Amniotic stem cell (primary cell): ENCODE data around the gene SPNS1.
A peak's percentile ranks its signal among the peaks of the same experiment; 100 is the strongest.
"Not testable (repeated sequence)": the region's sequence is repeated elsewhere in the genome, so short reads cannot be mapped to it uniquely, and the experiment has no call there.

Experiments used
- DNase-seq: peaks from one replicate; lab custom pipeline; 2025; lab: John Stamatoyannopoulos, UW

Gene SPNS1

DNA sequence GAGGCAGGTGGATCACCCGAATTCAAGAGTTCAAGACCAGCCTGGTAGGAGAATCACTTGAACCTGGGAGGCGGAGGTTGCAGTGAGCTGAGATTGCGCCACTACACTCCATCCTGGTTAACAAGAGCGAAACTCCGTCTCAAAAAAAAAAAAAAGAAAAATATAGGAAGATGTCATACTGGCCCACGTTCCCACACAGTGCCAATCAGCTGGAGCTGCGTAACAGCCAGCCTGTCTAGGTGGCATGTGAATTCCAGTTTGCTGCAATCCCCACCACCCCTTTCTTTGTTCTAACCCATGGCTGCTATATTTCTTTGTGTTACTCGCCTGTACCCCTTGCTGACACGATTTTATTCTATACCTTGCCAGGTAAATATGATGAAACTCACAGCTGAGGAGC, 16.4 kb upstream of the SPNS1 start:
- no peak for DNase-seq

GRCh38 chr16:28958836-28959235, 15.7 kb upstream of the SPNS1 start:
- DNase-seq, result no peak

GRCh38 chr16:28964072-28964471, 10.5 kb upstream of the SPNS1 start:
- no peak for DNase-seq

GRCh38 chr16:28964496-28964895, 10.1 kb upstream of the SPNS1 start:
- no peak for DNase-seq

DNA sequence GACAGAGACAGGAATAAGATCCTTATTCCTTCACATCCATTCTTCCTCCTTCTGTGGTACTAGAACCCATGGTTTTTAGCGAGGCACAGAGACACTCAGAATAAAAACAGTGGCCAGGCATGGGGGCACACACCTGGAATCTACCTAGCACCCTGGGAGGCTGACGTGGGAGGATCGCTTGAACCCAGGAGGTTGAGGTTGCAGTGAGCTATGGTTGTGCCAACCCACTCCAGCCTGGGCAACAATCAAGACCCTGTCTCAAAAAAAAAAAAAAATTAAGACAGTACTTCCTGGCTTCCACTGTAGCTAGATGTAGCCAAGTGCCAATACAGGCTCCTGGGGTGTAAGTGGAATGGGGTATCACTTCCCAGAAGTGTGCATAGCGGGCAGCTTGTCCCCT, 7.4 kb upstream of the SPNS1 start:
- DNase-seq, result no peak

GRCh38 chr16:28969696-28970095, 4.9 kb upstream of the SPNS1 start:
- not testable (repeated sequence) for DNase-seq

GRCh38 chr16:28974007-28974436, 556 bp upstream of the SPNS1 start:
- DNase-seq, result peak; percentile 54

GRCh38 chr16:28975158-28975599, 601 bp downstream of the SPNS1 start:
- no peak for DNase-seq

DNA sequence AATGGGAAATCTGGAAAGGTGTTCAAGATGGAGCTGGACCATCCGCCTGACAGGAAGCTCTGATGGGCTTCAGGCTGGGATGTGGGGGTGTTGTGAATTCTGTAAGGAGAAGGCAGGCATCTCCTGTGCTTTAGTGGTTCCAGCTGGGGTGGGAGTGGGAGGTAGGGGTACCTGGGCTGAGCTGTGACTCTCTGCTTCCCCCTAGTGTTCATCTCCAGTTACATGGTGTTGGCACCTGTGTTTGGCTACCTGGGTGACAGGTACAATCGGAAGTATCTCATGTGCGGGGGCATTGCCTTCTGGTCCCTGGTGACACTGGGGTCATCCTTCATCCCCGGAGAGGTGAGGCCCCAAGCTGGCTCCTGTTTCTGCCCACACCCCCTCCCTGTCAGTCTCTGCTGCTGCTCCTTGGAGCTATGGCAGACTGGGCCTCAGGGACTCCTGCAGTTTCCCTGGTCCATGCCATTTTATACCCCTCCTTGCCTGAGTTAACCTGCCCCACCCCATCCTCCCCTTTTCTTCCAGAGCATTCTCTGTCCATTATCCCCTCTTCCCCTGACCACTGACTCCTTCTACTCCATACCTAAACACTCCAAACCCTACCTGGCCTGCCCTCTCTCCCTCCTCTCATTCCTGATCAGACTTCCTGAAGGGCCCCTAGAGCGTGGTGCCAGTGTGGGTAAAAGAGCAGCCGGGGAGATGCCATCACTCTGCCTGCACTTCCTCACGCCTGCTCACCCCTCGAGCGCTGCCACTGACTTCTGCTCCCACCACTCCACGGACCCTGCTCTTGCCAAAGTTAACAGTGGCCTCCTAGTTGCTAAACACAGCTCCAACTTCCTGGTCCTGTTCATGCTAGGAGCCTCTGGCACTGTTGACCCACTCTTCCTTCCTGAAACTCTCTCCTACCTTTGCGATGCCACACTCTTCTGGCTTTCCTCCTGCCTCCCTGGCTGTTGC, 3.4 kb downstream of the SPNS1 start:
- DNase-seq, result no peak

GRCh38 chr16:28980330-28980729, 5.8 kb downstream of the SPNS1 start:
- not testable (repeated sequence) for DNase-seq

DNA sequence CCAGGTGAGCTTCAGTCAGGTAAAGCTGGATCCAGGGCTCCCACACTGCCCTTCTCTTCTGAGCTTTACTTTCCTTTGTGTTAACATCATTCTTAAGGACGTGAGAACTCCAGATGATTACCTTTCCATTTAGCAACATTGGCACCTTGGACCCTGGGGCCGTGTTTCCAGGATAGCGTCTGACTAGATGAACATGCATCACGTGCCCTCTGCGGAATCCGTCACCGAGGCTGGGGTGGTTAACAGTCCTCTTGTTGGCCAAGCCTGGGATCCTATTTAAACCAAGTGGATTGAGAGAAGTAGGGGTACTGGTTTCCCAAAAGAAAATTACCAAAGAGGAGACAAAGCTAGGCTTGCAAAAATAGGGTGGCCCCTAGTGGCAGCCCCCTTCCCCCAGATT, 6.4 kb downstream of the SPNS1 start:
- DNase-seq, result no peak

DNA sequence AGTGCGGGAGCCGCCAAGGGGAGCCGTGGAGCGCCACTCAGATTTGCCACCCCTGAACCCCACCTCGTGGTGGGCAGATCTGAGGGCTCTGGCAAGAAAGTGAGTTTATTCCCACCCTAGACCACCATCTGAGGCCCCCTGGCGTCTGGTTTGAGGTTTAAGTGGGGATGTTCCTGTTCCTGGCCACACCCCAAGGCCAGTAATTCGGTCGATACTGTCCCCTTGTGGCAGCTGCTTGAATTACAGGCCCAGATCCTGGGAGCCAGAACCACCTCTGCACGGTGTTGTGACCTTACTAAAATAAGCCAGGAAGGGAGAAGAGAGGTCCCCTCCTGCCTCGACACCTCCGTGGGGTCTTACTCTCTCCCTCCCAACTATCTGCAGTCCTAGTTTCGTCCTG, 6.9 kb downstream of the SPNS1 start:
- DNase-seq, result no peak

DNA sequence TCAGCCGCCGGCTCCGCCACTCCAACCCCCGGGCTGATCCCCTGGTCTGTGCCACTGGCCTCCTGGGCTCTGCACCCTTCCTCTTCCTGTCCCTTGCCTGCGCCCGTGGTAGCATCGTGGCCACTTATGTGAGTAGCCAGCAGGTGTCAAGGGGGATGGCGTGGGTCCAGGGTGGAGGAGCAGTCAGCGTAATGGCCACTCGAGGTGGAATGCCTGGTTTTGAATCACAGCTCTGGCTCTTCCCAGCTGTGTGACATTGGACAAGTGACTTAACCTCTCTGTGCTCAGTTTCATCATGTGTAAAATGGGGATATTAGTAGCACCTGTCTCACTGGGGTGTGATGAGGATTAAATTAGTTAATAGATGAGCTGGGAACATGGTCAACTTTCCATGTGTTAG, 7.8 kb downstream of the SPNS1 start:
- DNase-seq, result no peak

GRCh38 chr16:28982949-28983348, 8.4 kb downstream of the SPNS1 start:
- DNase-seq, result no peak

DNA sequence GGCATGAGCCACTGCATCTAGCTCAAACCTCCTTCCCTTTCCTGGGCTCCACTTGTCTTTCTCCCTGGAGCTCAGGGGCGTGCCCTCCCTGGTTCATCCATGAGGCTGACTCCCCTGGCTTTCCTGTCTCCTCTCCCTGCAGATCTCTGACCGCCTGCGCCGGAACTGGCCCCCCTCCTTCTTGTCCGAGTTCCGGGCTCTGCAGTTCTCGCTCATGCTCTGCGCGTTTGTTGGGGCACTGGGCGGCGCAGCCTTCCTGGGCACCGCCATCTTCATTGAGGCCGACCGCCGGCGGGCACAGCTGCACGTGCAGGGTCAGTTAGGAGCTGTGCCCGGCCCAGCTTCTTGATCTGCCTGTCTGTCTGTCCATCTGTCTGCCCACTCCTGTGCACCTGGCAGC, 9.1 kb downstream of the SPNS1 start:
- no peak for DNase-seq

GRCh38 chr16:28984091-28984490, 9.5 kb downstream of the SPNS1 start:
- DNase-seq, result no peak

DNA sequence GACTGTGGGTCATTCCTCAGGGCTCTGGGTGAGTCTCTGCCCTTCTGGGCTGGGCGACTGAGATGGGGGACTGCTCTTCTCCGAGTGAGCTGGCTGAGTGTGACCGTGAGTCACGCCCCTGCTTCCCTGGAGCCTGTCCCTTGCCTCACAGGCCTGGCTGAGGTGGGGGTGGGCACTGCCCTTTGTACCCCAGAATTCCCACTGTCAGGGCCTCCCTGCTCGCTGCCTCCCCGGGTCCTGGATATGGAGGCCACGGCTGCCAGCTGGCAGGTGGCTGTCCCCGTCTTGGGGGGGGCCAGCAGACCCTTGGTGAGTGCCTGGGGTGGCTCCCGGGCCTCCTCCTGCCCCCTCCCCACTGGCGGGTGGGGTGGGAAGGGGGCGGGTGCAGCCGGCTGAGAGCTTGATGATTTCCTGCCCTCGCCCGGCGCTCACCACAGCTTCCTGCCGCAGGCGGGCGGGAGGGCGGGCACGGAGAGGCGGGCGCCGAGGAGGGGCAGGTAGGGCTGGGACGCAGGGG, 10.1 kb downstream of the SPNS1 start, which contains the start of gene LAT:
Gene LAT (plus strand): TSS at position 434 of the 517 bp plus-strand sequence. CDS start 366 bp downstream, outside the sequence.
- DNase-seq, result no peak

DNA sequence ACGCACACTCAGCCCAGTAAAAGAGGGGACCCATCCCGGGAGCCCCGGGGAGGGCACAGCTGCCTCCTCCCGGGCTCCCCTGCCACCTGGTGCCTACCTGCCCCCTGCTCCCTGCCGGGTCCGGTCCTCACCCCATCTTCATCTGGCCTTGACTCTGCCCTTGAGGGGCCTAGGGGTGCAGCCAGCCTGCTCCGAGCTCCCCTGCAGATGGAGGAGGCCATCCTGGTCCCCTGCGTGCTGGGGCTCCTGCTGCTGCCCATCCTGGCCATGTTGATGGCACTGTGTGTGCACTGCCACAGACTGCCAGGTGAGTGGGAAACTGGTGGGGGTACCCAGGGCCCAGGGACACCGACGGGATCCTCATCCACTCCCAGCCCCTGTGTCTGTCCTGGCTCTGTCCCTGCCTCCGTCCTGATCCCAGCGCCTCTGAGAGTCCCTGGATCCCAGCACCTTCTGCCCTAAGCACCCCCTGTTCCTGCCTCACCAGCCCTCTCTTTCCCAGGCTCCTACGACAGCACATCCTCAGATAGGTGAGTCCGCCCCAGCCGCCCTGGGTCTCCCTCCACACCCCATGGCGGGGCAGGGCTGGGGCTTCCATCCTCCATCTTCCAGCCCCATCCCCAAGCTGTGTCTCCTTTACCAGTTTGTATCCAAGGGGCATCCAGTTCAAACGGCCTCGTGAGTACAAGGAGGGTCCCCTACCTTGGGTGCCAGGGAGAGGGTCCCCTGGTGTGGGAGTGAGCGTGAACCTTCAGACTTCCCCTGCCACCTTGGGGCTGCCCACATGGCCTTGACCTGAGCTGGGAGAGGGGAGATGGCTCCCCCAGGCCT, 10.8 kb downstream of the SPNS1 start:
- DNase-seq, result no peak

GRCh38 chr16:28986046-28986445, 11.5 kb downstream of the SPNS1 start:
- DNase-seq, result no peak

- DNase-seq, result no peak
Observed at GRCh38 chr16:28986492-28986891, 11.9 kb downstream of the SPNS1 start.

DNA sequence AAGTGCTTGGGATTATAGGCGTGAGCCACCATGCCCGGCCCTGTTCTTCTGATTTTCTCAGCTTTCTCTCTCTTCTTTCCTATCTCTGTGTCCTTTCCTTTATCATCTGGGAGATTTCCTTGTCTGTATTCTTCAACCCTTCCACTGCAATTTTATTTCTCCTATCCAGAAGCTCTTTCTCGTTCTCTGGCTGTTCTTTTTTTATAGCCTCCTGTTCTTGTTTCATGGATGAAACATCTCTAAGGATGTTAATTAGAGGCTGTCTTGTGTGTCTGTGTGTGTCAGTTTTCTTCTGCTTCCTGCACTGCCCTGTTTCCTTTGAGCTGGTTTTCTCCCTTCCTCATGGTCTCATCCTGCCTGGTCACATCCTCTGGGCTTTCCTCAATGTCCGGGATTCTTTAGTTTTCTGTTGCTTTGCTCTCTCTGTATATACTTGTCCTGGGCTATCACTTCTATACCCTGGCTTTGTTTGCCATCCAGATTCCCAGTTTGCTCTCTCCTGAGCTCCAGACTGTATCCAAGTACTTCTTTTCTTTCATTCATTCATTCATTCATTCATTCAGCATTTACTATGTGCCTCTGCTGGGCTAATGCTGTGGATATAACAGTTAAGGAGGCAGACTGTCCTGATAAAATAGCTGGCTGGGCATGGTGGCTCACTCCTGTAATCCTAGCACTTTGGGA, 12.7 kb downstream of the SPNS1 start:
- no peak for DNase-seq

- no peak for DNase-seq
Observed at GRCh38 chr16:28989363-28989762, 14.8 kb downstream of the SPNS1 start.
